Astrocyte (in vitro differentiated cells and primary cell): Measurements from ENCODE around the gene GON4L. TPM values are rescaled to one million over a fixed set of nuclear protein-coding genes. Genes with fewer than 3 reads are reported as not detected.
A peak's percentile ranks its signal among the peaks of the same experiment; 100 is the strongest.

ENCODE experiments used
- DNase-seq: peaks from one replicate; pipeline ENCODE4 v3.0.0-alpha.2; 2010; ENCODE audit warnings: low read depth
- FAIRE-seq: peaks from 2 replicates; lab custom pipeline; 2011; peaks lifted over from hg19 to GRCh38; lab: Jason Lieb, UNC
- H2AFZ ChIP-seq: 2 replicates; pipeline ENCODE4 v1.6.0; 2012; ENCODE audit warnings: low read depth, low read length, inconsistent platforms
- H3K27ac ChIP-seq: 2 replicates; pipeline ENCODE4 v1.5.1; 2011; ENCODE audit warnings: low read depth, low read length, inconsistent platforms
- H3K27me3 ChIP-seq: 2 replicates; pipeline ENCODE4 v1.6.0; 2011; ENCODE audit warnings: low read length, inconsistent platforms; ENCODE audit not compliant: insufficient read depth
- H3K36me3 ChIP-seq: 2 replicates; pipeline ENCODE4 v1.5.1; 2011; ENCODE audit warnings: low read length, inconsistent platforms; ENCODE audit not compliant: insufficient read depth
- H3K4me1 ChIP-seq: 2 replicates; pipeline ENCODE4 v1.5.1; 2011; ENCODE audit warnings: low read length, inconsistent platforms; ENCODE audit not compliant: insufficient read depth
- H3K4me2 ChIP-seq: 2 replicates; pipeline ENCODE4 v1.6.0; 2012; ENCODE audit warnings: low read length, inconsistent platforms
- H3K4me3 ChIP-seq: 2 replicates; pipeline ENCODE4 v1.5.1; 2011; ENCODE audit warnings: low read depth, mild to moderate bottlenecking, low read length, inconsistent platforms; ENCODE audit not compliant: insufficient read depth
- H3K79me2 ChIP-seq: 2 replicates; pipeline ENCODE4 v1.6.0; 2012; ENCODE audit warnings: mild to moderate bottlenecking, low read length, inconsistent platforms; ENCODE audit not compliant: insufficient read depth
- H3K9ac ChIP-seq: 2 replicates; pipeline ENCODE4 v1.6.0; 2012; ENCODE audit warnings: mild to moderate bottlenecking, low read length, inconsistent platforms
- H3K9me3 ChIP-seq: 2 replicates; pipeline ENCODE4 v1.5.1; 2012; ENCODE audit warnings: low read depth, mild to moderate bottlenecking, low read length, inconsistent platforms; ENCODE audit not compliant: insufficient read depth
- H4K20me1 ChIP-seq: 2 replicates; pipeline ENCODE4 v1.6.0; 2012; ENCODE audit warnings: low read length, inconsistent platforms; ENCODE audit not compliant: insufficient read depth
- H3K27ac Mint-ChIP-seq: one replicate; pipeline ENCODE4 v1.8.0; 2021; ENCODE audit warnings: mild to moderate bottlenecking, mixed read lengths; ENCODE audit not compliant: unreplicated experiment
- H3K27me3 Mint-ChIP-seq: one replicate; pipeline ENCODE4 v1.8.0; 2021; ENCODE audit warnings: low read depth, mixed read lengths; ENCODE audit not compliant: unreplicated experiment
- H3K36me3 Mint-ChIP-seq: one replicate; pipeline ENCODE4 v1.8.0; 2021; ENCODE audit warnings: low read depth, mixed read lengths; ENCODE audit not compliant: unreplicated experiment
- H3K4me1 Mint-ChIP-seq: one replicate; pipeline ENCODE4 v1.8.0; 2021; ENCODE audit warnings: low read depth, mixed read lengths; ENCODE audit not compliant: unreplicated experiment
- H3K4me3 Mint-ChIP-seq: one replicate; pipeline ENCODE4 v1.8.0; 2021; ENCODE audit warnings: mild to moderate bottlenecking, moderate library complexity, mixed read lengths; ENCODE audit not compliant: unreplicated experiment
- H3K9me3 Mint-ChIP-seq: one replicate; pipeline ENCODE4 v1.8.0; 2021; ENCODE audit warnings: mild to moderate bottlenecking, mixed read lengths; ENCODE audit not compliant: unreplicated experiment
- CTCF ChIP-seq: IDR thresholded peaks from 2 replicates; pipeline ENCODE4 v1.5.1; 2011; ENCODE audit warnings: low read depth, mild to moderate bottlenecking, inconsistent platforms, low read length, moderate library complexity; ENCODE audit not compliant: insufficient read depth
- EZH2 ChIP-seq: IDR thresholded peaks from 2 replicates; pipeline ENCODE4 v1.6.1; 2012; ENCODE audit warnings: mild to moderate bottlenecking, low read length, inconsistent platforms; ENCODE audit not compliant: insufficient read depth
- total RNA-seq: library from RNA; stranded (reverse); gene quantifications from 2 replicates; pipeline ENCODE4 v1.2.1, GENCODE V29; 2021

GON4L gene
- total RNA-seq, 1 donor from 2014 or later: 52.8 TPM

GRCh38 chr1:155889566-155889965, 32.6 kb upstream of the GON4L start:
- peaks cover 1% of the 10 kb centered on the region for H3K36me3 Mint-ChIP-seq
- Histone ChIP-seq H3K27me3 (no peaks in the 10 kb centered on the region), H3K4me1 (peaks cover 25% of the 10 kb centered on the region), H3K9ac (no peak overlapping the region), H3K4me2 (no peak overlapping the region), H4K20me1 (no peaks in the 10 kb centered on the region), H3K4me3 (no peak overlapping the region), H3K27ac (no peak overlapping the region), H3K79me2 (no peaks in the 10 kb centered on the region), H3K36me3 (no peaks in the 10 kb centered on the region), H2AFZ (no peak overlapping the region), H3K9me3 (no peaks in the 10 kb centered on the region)
- peaks cover 15% of the 10 kb centered on the region for H3K4me1 Mint-ChIP-seq
- DNase-seq (peak; percentile 46), FAIRE-seq (no peak)
- no peak overlapping the region for H3K27ac Mint-ChIP-seq
- TF ChIP-seq EZH2 (no peak), CTCF (no peak)
- no peaks in the 10 kb centered on the region for H3K27me3 Mint-ChIP-seq
- H3K4me3 Mint-ChIP-seq: no peak overlapping the region
- H3K9me3 Mint-ChIP-seq: no peaks in the 10 kb centered on the region

- H3K27ac Mint-ChIP-seq: no peak overlapping the region
- no peaks in the 10 kb centered on the region for H3K9me3 Mint-ChIP-seq
- no peak overlapping the region for H3K27ac ChIP-seq
- no peaks in the 10 kb centered on the region for H4K20me1 ChIP-seq
- H3K4me2 ChIP-seq: no peak overlapping the region
- peaks cover 19% of the 10 kb centered on the region for H3K4me1 Mint-ChIP-seq
- no peak overlapping the region for H3K4me3 Mint-ChIP-seq
- H3K36me3 Mint-ChIP-seq: peaks cover 3% of the 10 kb centered on the region
- TF ChIP-seq EZH2 (no peak), CTCF (no peak)
- H2AFZ ChIP-seq: no peak overlapping the region
- peak; percentile 46 for DNase-seq
- H3K79me2 ChIP-seq: no peaks in the 10 kb centered on the region
- H3K4me1 ChIP-seq: peaks cover 19% of the 10 kb centered on the region
- H3K36me3 ChIP-seq: no peaks in the 10 kb centered on the region
- H3K9ac ChIP-seq: no peak overlapping the region
- no peaks in the 10 kb centered on the region for H3K9me3 ChIP-seq
- H3K27me3 Mint-ChIP-seq: no peaks in the 10 kb centered on the region
- no peak overlapping the region for H3K4me3 ChIP-seq
- FAIRE-seq: no peak
- no peaks in the 10 kb centered on the region for H3K27me3 ChIP-seq
These were observed 31.5 kb upstream of the GON4L start for GRCh38 chr1:155888481-155888880.

GRCh38 chr1:155884982-155885381, 28.0 kb upstream of the GON4L start:
- H3K27ac Mint-ChIP-seq: no peak overlapping the region
- Histone ChIP-seq H3K4me1 (peaks cover 7% of the 10 kb centered on the region), H3K36me3 (no peaks in the 10 kb centered on the region), H4K20me1 (no peaks in the 10 kb centered on the region), H3K4me2 (no peak overlapping the region), H3K4me3 (no peak overlapping the region), H3K27me3 (no peaks in the 10 kb centered on the region), H2AFZ (no peak overlapping the region), H3K79me2 (no peaks in the 10 kb centered on the region), H3K9me3 (no peaks in the 10 kb centered on the region), H3K9ac (no peak overlapping the region), H3K27ac (no peak overlapping the region)
- H3K36me3 Mint-ChIP-seq: peaks cover 5% of the 10 kb centered on the region
- no peaks in the 10 kb centered on the region for H3K9me3 Mint-ChIP-seq
- FAIRE-seq (no peak), DNase-seq (no peak)
- H3K4me3 Mint-ChIP-seq: no peak overlapping the region
- H3K27me3 Mint-ChIP-seq: no peaks in the 10 kb centered on the region
- H3K4me1 Mint-ChIP-seq: peaks cover 11% of the 10 kb centered on the region
- TF ChIP-seq EZH2: no peak
- TF ChIP-seq CTCF: no peak
